ENCODE data around the gene LGR6. TPM values are rescaled to one million over a fixed set of nuclear protein-coding genes. Genes with fewer than 3 reads are reported as not detected.

Gene LGR6
- total and polyA plus RNA-seq, 2 of the 8 experiments (the other 6 are each of a cell fraction or from before 2014, with no cell fraction given): 0.50 to 1.0 TPM

DNA sequence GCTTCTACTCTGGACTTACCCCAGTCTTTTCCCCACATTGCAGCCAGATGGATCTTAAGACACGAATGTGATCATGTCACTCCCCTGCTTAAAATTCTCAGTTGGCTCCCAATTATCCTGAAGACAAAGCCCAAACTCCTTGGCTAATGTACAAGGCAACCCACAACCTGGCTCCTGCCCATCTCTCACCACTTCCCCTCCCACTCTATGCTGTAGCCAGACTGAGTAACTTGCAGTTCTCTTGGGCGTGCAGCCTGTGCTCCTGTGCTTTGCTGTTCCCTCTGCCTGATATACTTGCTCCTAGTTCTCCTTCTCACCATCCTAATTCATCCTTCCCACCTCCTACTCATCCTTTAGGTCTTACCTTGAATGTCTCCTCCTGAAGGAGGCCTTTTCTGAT, 56.2 kb downstream of the LGR6 start:
- POLR2A ChIA-PET (ENCODE audit: partially characterized antibody): interaction anchor here (1.4 kb wide), 1 partner anchor 20 kb away, joined by 3 read pairs; no protein-coding TSS in a partner anchor
- no peaks in the 10 kb centered on the region for H3K79me1 ChIP-seq (ENCODE audit: low read depth, low read length)
- H2BK20ac ChIP-seq (ENCODE audit: low read length): no peak overlapping the region
- no peak overlapping the region for H3K4me3 ChIP-seq (ENCODE audit: extremely low read depth in 1 of 4, insufficient read depth in 2 of 4, low read depth in 3 of 4, low read length in 4 of 4)
- H3K4me2 ChIP-seq (ENCODE audit: insufficient read depth in 1 of 2, low read depth in 2 of 2, low read length in 2 of 2): no peak overlapping the region
- H3K27ac ChIP-seq (ENCODE audit: low read depth, low read length): no peak overlapping the region
- no peak overlapping the region for H3K56ac ChIP-seq (replicated peaks; ENCODE audit: insufficient read length, low read depth, low read length)
- no peak overlapping the region for H2BK5ac ChIP-seq (ENCODE audit: low read depth, low read length)
- no peak overlapping the region for H2BK12ac ChIP-seq (ENCODE audit: low read depth, low read length)
- H3K23ac ChIP-seq (ENCODE audit: insufficient read length): no peak overlapping the region
- H4K8ac ChIP-seq (ENCODE audit: extremely low read depth, insufficient read depth, low read length): no peak overlapping the region
- DNase-seq (ENCODE audit: low read depth in 1 of 2, low spot score in 2 of 2) (no peak), FAIRE-seq (no peak)
- no peaks in the 10 kb centered on the region for H4K20me1 ChIP-seq (replicated peaks in 1 of 2; ENCODE audit: control insufficient read depth in 1 of 2, insufficient read depth in 2 of 2, low read length in 2 of 2)
- CTCF ChIA-PET (ENCODE audit: partially characterized antibody): interaction anchor here (0.8 to 17.3 kb wide), 5 partner anchors 9 to 66 kb away, joined by 3 to 249 read pairs (median 8); no protein-coding TSS in a partner anchor
- H4K5ac ChIP-seq (ENCODE audit: insufficient read length, low read depth, low read length): no peak overlapping the region
- no peak overlapping the region for H3K18ac ChIP-seq (ENCODE audit: extremely low read depth, low read length)
- no peak overlapping the region for H3K14ac ChIP-seq (ENCODE audit: insufficient read length)
- no peak overlapping the region for H2AFZ ChIP-seq (ENCODE audit: low read length)
- H2AK5ac ChIP-seq (ENCODE audit: low read depth, low read length): no peak overlapping the region
- peaks cover 4 to 6% (median 5%) of the 10 kb centered on the region in 4 experiments for H3K4me1 ChIP-seq (replicated peaks in 1 of 4; ENCODE audit: control insufficient read depth in 3 of 4, insufficient read depth in 4 of 4, low read length in 3 of 4)
- H3K27me3 ChIP-seq (replicated peaks in 1 of 4; ENCODE audit: control insufficient read depth in 3 of 4, extremely low read depth in 1 of 4, insufficient read depth in 3 of 4, low read length in 3 of 4): no peaks in the 10 kb centered on the region; a peak in 2 of 7 replicates
- no peak overlapping the region for H4K91ac ChIP-seq (replicated peaks; ENCODE audit: insufficient read length, low read length)
- no peak overlapping the region for H3K4ac ChIP-seq (replicated peaks; ENCODE audit: insufficient read length, low read depth, low read length)
- no peak overlapping the region for H3K9ac ChIP-seq (replicated peaks in 1 of 4; ENCODE audit: extremely low read depth in 1 of 4, low read depth in 3 of 4, low read length in 3 of 4)
- no peak overlapping the region for H2BK15ac ChIP-seq (ENCODE audit: low read length)
- H2BK120ac ChIP-seq (replicated peaks; ENCODE audit: low read depth, low read length): no peak overlapping the region
- H3K36me3 ChIP-seq (ENCODE audit: control insufficient read depth in 2 of 4, insufficient read depth in 4 of 4, low read length in 3 of 4): no peaks in the 10 kb centered on the region
- no peaks in the 10 kb centered on the region for H3K9me3 ChIP-seq (ENCODE audit: insufficient read depth in 2 of 2, low read depth in 1 of 2, low read length in 1 of 2)
- 92% methylated on average over 2 of the region's 2 CpGs; no CpG with 5 or more reads in 1 of the 2 experiments for WGBS, 2 experiments (ENCODE audit: extremely low coverage in 1 of 2, insufficient coverage in 1 of 2, insufficient read length in 1 of 2, insufficient replicate concordance in 2 of 2, low coverage in 1 of 2, low lambda C conversion rate in 2 of 2, missing lambda C conversion rate in 1 of 2)
- H3K23me2 ChIP-seq (ENCODE audit: low read depth, low read length): no peaks in the 10 kb centered on the region; the same call in 1 of the 2 replicates
- H3K79me2 ChIP-seq (ENCODE audit: control insufficient read depth in 1 of 2, insufficient read depth in 2 of 2, low read length in 2 of 2): no peaks in the 10 kb centered on the region
- TF ChIP-seq TAF7 (optimal IDR thresholded peaks at IDR 0.05; ENCODE audit: borderline replicate concordance, low read depth, low read length): no peak
- TF ChIP-seq YY1 (IDR thresholded peaks at IDR 0.05; ENCODE audit: low read depth, low read length): no peak
- TF ChIP-seq CEBPB (IDR thresholded peaks at IDR 0.05; ENCODE audit: low read depth, low read length): no peak
- no peak for TF ChIP-seq JUN (IDR thresholded peaks at IDR 0.05; ENCODE audit: low read depth, low read length)
- TF ChIP-seq EZH2 (IDR thresholded peaks at IDR 0.05; ENCODE audit: low read depth, low read length, severe bottlenecking): no peak
- TF ChIP-seq ASH2L (IDR thresholded peaks at IDR 0.05; ENCODE audit: low read length): no peak
